ENCODE measurements around the gene ABTB2. TPM values are rescaled to one million over a fixed set of nuclear protein-coding genes. Genes with fewer than 3 reads are reported as not detected.

The ABTB2 gene
- total and polyA plus RNA-seq, 2 experiments from 2014 or later: 2.6 to 12.1 TPM

GRCh38 chr11:34260072-34260575 lies 97.7 kb downstream of the ABTB2 start:
- Histone ChIP-seq H2AFZ (no peak overlapping the region), H3K36me3 (ENCODE audit: insufficient read depth) (no peaks in the 10 kb centered on the region), H3F3A (replicated peaks; ENCODE audit: low read depth) (no peaks in the 10 kb centered on the region), H4K20me1 (replicated peaks; ENCODE audit: insufficient read depth) (no peaks in the 10 kb centered on the region; the same call in 1 of the 2 replicates), H3K4me2 (no peak overlapping the region), H3K27ac (ENCODE audit: low read depth) (no peak overlapping the region), H3K9me2 (ENCODE audit: insufficient read depth) (no peaks in the 10 kb centered on the region; the same call in 1 of the 2 replicates), H3K4me1 (ENCODE audit: insufficient read depth) (no peaks in the 10 kb centered on the region), H3K79me2 (replicated peaks; ENCODE audit: insufficient read depth) (peaks cover 6% of the 10 kb centered on the region; the same call in 1 of the 2 replicates), H3K27me3 (ENCODE audit: insufficient read depth) (no peaks in the 10 kb centered on the region), H3K4me3 (no peak overlapping the region)
- ATAC-seq (no peak), DNase-seq (ENCODE audit: low spot score) (no peak)
- no peaks in the 10 kb centered on the region for H3K36me3 Mint-ChIP-seq (ENCODE audit: low read depth)
- TF ChIP-seq ZNF331 (CRISPR knock-in tag; IDR thresholded peaks at IDR 0.05; ENCODE audit: low read depth) (no peak), ETS1 (IDR thresholded peaks at IDR 0.05) (no peak), ZNF114 (CRISPR knock-in tag; IDR thresholded peaks at IDR 0.05) (no peak), EZH2 (IDR thresholded peaks at IDR 0.05; ENCODE audit: low read depth, unreplicated experiment) (no peak), POLR2AphosphoS5 (IDR thresholded peaks at IDR 0.05; ENCODE audit: low read depth) (no peak), STAT1 (IDR thresholded peaks at IDR 0.05; ENCODE audit: unreplicated experiment) (no peak), NANOG (IDR thresholded peaks at IDR 0.05; ENCODE audit: borderline replicate concordance) (no peak), CREB1 (CRISPR knock-in tag; IDR thresholded peaks at IDR 0.05; ENCODE audit: low read depth) (no peak), ZNF462 (CRISPR knock-in tag; IDR thresholded peaks at IDR 0.05) (no peak), EZH2phosphoT487 (IDR thresholded peaks at IDR 0.05; ENCODE audit: unreplicated experiment) (no peak), CTCF (conservative IDR thresholded peaks at IDR 0.05; ENCODE audit: low read depth in 2 of 2) (no peak), JUNB (IDR thresholded peaks at IDR 0.05; ENCODE audit: unreplicated experiment) (no peak)
- TF ChIP-seq, protein P1, sequence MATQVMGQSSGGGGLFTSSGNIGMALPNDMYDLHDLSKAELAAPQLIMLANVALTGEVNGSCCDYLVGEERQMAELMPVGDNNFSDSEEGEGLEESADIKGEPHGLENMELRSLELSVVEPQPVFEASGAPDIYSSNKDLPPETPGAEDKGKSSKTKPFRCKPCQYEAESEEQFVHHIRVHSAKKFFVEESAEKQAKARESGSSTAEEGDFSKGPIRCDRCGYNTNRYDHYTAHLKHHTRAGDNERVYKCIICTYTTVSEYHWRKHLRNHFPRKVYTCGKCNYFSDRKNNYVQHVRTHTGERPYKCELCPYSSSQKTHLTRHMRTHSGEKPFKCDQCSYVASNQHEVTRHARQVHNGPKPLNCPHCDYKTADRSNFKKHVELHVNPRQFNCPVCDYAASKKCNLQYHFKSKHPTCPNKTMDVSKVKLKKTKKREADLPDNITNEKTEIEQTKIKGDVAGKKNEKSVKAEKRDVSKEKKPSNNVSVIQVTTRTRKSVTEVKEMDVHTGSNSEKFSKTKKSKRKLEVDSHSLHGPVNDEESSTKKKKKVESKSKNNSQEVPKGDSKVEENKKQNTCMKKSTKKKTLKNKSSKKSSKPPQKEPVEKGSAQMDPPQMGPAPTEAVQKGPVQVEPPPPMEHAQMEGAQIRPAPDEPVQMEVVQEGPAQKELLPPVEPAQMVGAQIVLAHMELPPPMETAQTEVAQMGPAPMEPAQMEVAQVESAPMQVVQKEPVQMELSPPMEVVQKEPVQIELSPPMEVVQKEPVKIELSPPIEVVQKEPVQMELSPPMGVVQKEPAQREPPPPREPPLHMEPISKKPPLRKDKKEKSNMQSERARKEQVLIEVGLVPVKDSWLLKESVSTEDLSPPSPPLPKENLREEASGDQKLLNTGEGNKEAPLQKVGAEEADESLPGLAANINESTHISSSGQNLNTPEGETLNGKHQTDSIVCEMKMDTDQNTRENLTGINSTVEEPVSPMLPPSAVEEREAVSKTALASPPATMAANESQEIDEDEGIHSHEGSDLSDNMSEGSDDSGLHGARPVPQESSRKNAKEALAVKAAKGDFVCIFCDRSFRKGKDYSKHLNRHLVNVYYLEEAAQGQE (IDR thresholded peaks at IDR 0.05; ENCODE audit: unreplicated experiment): no peak
- no peak overlapping the region for H3K27ac Mint-ChIP-seq
- H3K9me3 Mint-ChIP-seq: no peaks in the 10 kb centered on the region
- H3K4me3 Mint-ChIP-seq: no peak overlapping the region
- H3K4me1 Mint-ChIP-seq: peaks cover 27% of the 10 kb centered on the region
- H3K27me3 Mint-ChIP-seq (ENCODE audit: insufficient read depth, low read depth, poor library complexity): peaks cover 6% of the 10 kb centered on the region

All from GM23338 (cell line).